Hepatocyte (in vitro differentiated cells): ENCODE data around the gene ADIRF.

ENCODE experiments used
- EZH2 ChIP-seq: fragments of 200-600 bp; sonication (generic); IDR thresholded peaks from 2 replicates; pipeline ENCODE4 v1.6.1; 2016; ENCODE audit warnings: antibody characterized with exemption, mild to moderate bottlenecking, borderline replicate concordance
- TF ChIP-seq, protein P1 (sequence below): fragments of 200-600 bp; sonication (generic); IDR thresholded peaks from 2 replicates; pipeline ENCODE4 v1.5.1; 2016; ENCODE audit warnings: antibody characterized with exemption, mild to moderate bottlenecking; ENCODE audit not compliant: poor library complexity

DNA sequence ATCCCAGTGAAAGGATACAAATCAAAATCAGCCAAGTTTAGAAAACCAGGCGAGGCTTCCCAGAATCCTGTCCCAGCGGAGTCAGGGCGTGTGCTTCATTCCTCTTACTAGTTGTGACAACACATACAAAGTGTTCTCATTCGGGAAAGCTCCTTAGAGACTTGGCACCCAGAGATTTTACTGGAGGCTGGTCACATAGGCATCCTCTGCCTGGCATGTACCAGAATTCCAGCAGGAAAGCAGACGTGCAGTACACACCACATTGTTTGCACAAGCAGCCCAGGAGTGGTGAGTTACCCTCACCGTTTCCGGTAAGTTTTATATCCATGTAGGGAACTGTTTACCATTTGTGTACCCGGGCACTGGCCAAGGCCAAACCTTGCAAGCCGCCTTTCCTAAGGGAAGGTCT is 45.7 kb upstream of the ADIRF start:
- TF ChIP-seq, protein P1, sequence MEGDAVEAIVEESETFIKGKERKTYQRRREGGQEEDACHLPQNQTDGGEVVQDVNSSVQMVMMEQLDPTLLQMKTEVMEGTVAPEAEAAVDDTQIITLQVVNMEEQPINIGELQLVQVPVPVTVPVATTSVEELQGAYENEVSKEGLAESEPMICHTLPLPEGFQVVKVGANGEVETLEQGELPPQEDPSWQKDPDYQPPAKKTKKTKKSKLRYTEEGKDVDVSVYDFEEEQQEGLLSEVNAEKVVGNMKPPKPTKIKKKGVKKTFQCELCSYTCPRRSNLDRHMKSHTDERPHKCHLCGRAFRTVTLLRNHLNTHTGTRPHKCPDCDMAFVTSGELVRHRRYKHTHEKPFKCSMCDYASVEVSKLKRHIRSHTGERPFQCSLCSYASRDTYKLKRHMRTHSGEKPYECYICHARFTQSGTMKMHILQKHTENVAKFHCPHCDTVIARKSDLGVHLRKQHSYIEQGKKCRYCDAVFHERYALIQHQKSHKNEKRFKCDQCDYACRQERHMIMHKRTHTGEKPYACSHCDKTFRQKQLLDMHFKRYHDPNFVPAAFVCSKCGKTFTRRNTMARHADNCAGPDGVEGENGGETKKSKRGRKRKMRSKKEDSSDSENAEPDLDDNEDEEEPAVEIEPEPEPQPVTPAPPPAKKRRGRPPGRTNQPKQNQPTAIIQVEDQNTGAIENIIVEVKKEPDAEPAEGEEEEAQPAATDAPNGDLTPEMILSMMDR: no peak
- no peak for TF ChIP-seq EZH2
